DND-41 (cell line): ENCODE measurements around the gene RAD51AP2.

ENCODE experiments used
- EZH2 ChIP-seq: IDR thresholded peaks from 3 replicates; pipeline ENCODE4 v1.6.1; 2012; ENCODE audit warnings: borderline replicate concordance, low read depth, mild to moderate bottlenecking, moderate library complexity, low read length, inconsistent platforms; ENCODE audit not compliant: severe bottlenecking
- TF ChIP-seq, protein P1 (sequence below): IDR thresholded peaks from 2 replicates; pipeline ENCODE4 v1.5.1; 2012; ENCODE audit warnings: borderline replicate concordance, low read length, moderate library complexity, mild to moderate bottlenecking; ENCODE audit not compliant: poor library complexity, severe bottlenecking; ENCODE audit errors: extremely low read depth

DNA sequence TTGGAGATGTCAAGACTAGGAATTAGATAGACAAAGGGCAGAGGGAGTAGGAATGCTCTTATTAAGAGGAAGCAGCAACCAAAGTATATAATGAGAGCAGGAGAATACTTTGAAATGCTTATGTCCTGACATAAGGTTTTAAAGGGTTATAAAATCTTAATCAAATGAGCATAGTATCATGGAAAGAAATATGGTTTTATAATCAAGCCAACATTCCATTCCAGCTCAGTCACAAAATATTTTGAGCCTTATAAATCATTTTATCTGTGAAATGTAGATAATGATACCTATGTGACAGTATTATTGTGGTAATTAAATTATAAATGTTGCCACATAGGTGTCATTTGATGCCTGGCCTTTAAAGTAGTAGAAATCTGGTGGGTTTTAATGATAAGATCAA, 39.8 kb upstream of the RAD51AP2 start:
- TF ChIP-seq EZH2: no peak
- TF ChIP-seq, protein P1, sequence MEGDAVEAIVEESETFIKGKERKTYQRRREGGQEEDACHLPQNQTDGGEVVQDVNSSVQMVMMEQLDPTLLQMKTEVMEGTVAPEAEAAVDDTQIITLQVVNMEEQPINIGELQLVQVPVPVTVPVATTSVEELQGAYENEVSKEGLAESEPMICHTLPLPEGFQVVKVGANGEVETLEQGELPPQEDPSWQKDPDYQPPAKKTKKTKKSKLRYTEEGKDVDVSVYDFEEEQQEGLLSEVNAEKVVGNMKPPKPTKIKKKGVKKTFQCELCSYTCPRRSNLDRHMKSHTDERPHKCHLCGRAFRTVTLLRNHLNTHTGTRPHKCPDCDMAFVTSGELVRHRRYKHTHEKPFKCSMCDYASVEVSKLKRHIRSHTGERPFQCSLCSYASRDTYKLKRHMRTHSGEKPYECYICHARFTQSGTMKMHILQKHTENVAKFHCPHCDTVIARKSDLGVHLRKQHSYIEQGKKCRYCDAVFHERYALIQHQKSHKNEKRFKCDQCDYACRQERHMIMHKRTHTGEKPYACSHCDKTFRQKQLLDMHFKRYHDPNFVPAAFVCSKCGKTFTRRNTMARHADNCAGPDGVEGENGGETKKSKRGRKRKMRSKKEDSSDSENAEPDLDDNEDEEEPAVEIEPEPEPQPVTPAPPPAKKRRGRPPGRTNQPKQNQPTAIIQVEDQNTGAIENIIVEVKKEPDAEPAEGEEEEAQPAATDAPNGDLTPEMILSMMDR: no peak
